NCI-H2029 (cell line): Measurements from ENCODE around the gene ZYG11B.
A peak's percentile ranks its signal among the peaks of the same experiment; 100 is the strongest.
"Not testable (repeated sequence)": the region's sequence is repeated elsewhere in the genome, so short reads cannot be mapped to it uniquely, and the experiment has no call there.

Source experiments
- DNase-seq: peaks from one replicate; lab custom pipeline; 2025; lab: John Stamatoyannopoulos, UW

Gene ZYG11B

GRCh38 chr1:52756020-52756419 is 29.8 kb downstream of the ZYG11B start:
- no peak for DNase-seq

GRCh38 chr1:52759908-52760307 is 33.7 kb downstream of the ZYG11B start:
- DNase-seq, result no peak

GRCh38 chr1:52767596-52768280 is 41.5 kb downstream of the ZYG11B start:
- no peak for DNase-seq

- peak; percentile 82 for DNase-seq
These were observed 43.2 kb downstream of the ZYG11B start for GRCh38 chr1:52769346-52770033.

- DNase-seq, result no peak
These were observed 45.1 kb downstream of the ZYG11B start for GRCh38 chr1:52771384-52771783.

GRCh38 chr1:52786148-52786547 is 59.9 kb downstream of the ZYG11B start:
- DNase-seq, result no peak

- DNase-seq, result not testable (repeated sequence)
These were observed 64.2 kb downstream of the ZYG11B start for GRCh38 chr1:52790429-52790828.

- peak; percentile 36 for DNase-seq
These were observed 65.8 kb downstream of the ZYG11B start for GRCh38 chr1:52792036-52792435.

- DNase-seq, result not testable (repeated sequence)
These were observed 67.5 kb downstream of the ZYG11B start for GRCh38 chr1:52793717-52794116.

- DNase-seq, result no peak
These were observed 69.2 kb downstream of the ZYG11B start for GRCh38 chr1:52795464-52795863.

- no peak for DNase-seq
These were observed 72.1 kb downstream of the ZYG11B start for GRCh38 chr1:52798331-52798730.

GRCh38 chr1:52801011-52801410 is 74.8 kb downstream of the ZYG11B start:
- no peak for DNase-seq

GRCh38 chr1:52804083-52804482 is 77.8 kb downstream of the ZYG11B start:
- DNase-seq, result not testable (repeated sequence)

GRCh38 chr1:52814465-52814864 is 88.2 kb downstream of the ZYG11B start:
- no peak for DNase-seq

- not testable (repeated sequence) for DNase-seq
These were observed 94.6 kb downstream of the ZYG11B start for GRCh38 chr1:52820830-52821229.

GRCh38 chr1:52825868-52826267 is 99.6 kb downstream of the ZYG11B start:
- DNase-seq, result no peak

- no peak for DNase-seq
These were observed 108.5 kb downstream of the ZYG11B start for GRCh38 chr1:52834798-52835197.

- no peak for DNase-seq
These were observed 109.8 kb downstream of the ZYG11B start for GRCh38 chr1:52836035-52836434.

GRCh38 chr1:52839175-52839574 is 112.9 kb downstream of the ZYG11B start:
- not testable (repeated sequence) for DNase-seq

GRCh38 chr1:52842643-52843310 is 116.5 kb downstream of the ZYG11B start, which contains the start of gene ZYG11A:
TSS of gene ZYG11A (plus strand) at chr1:52842760. CDS start at chr1:52842884, 124 bp downstream.
- DNase-seq, result peak; percentile 83

- DNase-seq, result not testable (repeated sequence)
These were observed 118.9 kb downstream of the ZYG11B start for GRCh38 chr1:52845119-52845518.

- no peak for DNase-seq
These were observed 122.2 kb downstream of the ZYG11B start for GRCh38 chr1:52848423-52848822.

GRCh38 chr1:52850951-52851350 is 124.7 kb downstream of the ZYG11B start:
- no peak for DNase-seq
